MM.1S (cell line): ENCODE measurements around the gene ARMC2.

Source experiments
- EZH2 ChIP-seq: fragments of 300-600 bp; sonication (generic); optimal IDR thresholded peaks from 2 replicates; pipeline ENCODE3; 2017; ENCODE audit warnings: low read depth, mild to moderate bottlenecking, antibody characterized with exemption, low read length, mixed read lengths
- EZH2phosphoT487 ChIP-seq: fragments of 300-600 bp; sonication (generic); IDR thresholded peaks from 2 replicates; pipeline ENCODE4 v1.6.1; 2018; ENCODE audit warnings: antibody characterized with exemption, low read length

GRCh38 chr6:108805611-108806167 is 42.5 kb upstream of the ARMC2 start:
- no peak for TF ChIP-seq EZH2
- TF ChIP-seq EZH2phosphoT487: no peak
